ENCODE measurements around the gene CCDC175.

- TF ChIP-seq CTCF (conservative IDR thresholded peaks at IDR 0.05 in 1 of 2, IDR thresholded peaks at IDR 0.05 in 1 of 2; ENCODE audit: extremely low read depth in 1 of 2, insufficient read depth in 1 of 2, low read depth in 1 of 2, low read length in 2 of 2) = no peak
- TF ChIP-seq EZH2 (IDR thresholded peaks at IDR 0.05; ENCODE audit: borderline replicate concordance, low read length) = no peak
Observed at GRCh38 chr14:59482541-59483331, 93.9 kb downstream of the CCDC175 start.

All from mammary epithelial cell (primary cell).